Activated T-helper 17 cell treated with anti-CD3 and anti-CD28 coated beads, Interleukin-2, amount 50 U/mL, for 72 hours (primary cell): ENCODE measurements around the gene C2CD5. TPM values are rescaled to one million over a fixed set of nuclear protein-coding genes. Genes with fewer than 3 reads are reported as not detected.
A peak's percentile ranks its signal among the peaks of the same experiment; 100 is the strongest.
"Not testable (repeated sequence)": the region's sequence is repeated elsewhere in the genome, so short reads cannot be mapped to it uniquely, and the experiment has no call there.

Experiments
- ATAC-seq: fragments of 150-1000 bp; cut with Tn5 transposase; replicated peaks from 2 replicates; pipeline ENCODE4 v1.10.0; 2021; ENCODE audit warnings: mild to moderate bottlenecking, moderate library complexity
- H3K27ac Mint-ChIP-seq: one replicate; pipeline ENCODE4 v1.8.0; 2022; ENCODE audit warnings: mixed read lengths
- H3K27me3 Mint-ChIP-seq: one replicate; pipeline ENCODE4 v1.8.0; 2022; ENCODE audit warnings: mixed read lengths
- H3K36me3 Mint-ChIP-seq: one replicate; pipeline ENCODE4 v1.8.0; 2022; ENCODE audit warnings: low read depth, mild to moderate bottlenecking, mixed read lengths
- H3K4me1 Mint-ChIP-seq: one replicate; pipeline ENCODE4 v1.8.0; 2022; ENCODE audit warnings: mixed read lengths
- H3K4me3 Mint-ChIP-seq: one replicate; pipeline ENCODE4 v1.8.0; 2022; ENCODE audit warnings: mild to moderate bottlenecking, mixed read lengths
- H3K9me3 Mint-ChIP-seq: one replicate; pipeline ENCODE4 v1.8.0; 2022; ENCODE audit warnings: mixed read lengths
- total RNA-seq, 2 donors: library from RNA; stranded (reverse); gene quantifications; one replicate each; pipeline ENCODE4 v1.2.3, GENCODE V29; 2022

The C2CD5 gene, protein sequence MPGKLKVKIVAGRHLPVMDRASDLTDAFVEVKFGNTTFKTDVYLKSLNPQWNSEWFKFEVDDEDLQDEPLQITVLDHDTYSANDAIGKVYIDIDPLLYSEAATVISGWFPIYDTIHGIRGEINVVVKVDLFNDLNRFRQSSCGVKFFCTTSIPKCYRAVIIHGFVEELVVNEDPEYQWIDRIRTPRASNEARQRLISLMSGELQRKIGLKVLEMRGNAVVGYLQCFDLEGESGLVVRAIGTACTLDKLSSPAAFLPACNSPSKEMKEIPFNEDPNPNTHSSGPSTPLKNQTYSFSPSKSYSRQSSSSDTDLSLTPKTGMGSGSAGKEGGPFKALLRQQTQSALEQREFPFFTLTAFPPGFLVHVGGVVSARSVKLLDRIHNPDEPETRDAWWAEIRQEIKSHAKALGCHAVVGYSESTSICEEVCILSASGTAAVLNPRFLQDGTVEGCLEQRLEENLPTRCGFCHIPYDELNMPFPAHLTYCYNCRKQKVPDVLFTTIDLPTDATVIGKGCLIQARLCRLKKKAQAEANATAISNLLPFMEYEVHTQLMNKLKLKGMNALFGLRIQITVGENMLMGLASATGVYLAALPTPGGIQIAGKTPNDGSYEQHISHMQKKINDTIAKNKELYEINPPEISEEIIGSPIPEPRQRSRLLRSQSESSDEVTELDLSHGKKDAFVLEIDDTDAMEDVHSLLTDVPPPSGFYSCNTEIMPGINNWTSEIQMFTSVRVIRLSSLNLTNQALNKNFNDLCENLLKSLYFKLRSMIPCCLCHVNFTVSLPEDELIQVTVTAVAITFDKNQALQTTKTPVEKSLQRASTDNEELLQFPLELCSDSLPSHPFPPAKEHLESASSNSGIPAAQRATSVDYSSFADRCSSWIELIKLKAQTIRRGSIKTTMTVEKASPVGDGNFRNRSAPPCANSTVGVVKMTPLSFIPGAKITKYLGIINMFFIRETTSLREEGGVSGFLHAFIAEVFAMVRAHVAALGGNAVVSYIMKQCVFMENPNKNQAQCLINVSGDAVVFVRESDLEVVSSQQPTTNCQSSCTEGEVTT
- 10 to 100 TPM; 32.4 to 33.3 TPM for total RNA-seq

DNA sequence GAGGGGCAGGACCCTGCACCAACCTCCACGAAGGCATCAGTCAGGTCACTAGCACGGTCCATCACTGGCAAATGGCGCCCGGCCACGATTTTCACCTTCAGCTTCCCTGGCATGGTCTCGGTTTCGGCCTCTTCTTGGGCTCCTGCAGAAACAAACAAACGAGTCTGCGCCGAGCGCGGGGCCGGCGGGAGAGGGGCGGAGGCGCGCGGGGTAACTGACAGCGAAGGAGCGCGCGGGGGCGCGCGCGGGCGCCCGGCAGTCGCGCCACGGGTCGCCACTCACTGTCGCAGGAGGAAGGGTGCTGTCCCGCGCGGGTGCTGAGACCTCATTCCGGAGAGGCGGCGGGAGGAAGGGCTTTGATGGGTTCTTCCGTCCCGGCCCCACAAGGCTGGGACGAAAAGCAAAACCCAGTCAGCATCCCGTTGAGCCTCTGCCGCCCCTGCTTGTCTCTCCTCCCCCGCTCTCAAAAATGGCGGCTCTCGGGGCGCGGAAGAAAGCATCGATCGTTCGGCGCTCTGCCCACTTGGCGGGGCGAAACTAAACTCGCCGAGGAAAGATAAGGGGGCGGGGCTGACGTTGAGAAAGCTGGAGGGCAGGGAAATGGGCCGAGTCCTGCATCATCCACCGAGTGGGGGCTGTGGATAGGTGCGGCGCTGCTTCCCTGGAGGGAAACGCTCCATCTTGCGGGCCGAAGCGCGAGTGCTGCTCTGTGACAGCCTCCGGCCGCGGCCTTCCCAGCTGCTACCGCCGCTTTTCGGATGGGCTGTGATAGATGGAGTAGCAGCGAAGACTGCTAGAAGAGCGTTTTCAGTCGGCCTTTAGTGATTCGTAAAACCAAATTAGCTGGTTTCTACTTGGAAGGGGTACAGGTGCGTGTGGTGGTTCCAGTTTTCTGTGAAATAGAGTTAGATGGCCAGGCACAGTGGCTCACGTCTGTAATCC, at the start of gene C2CD5:
Gene C2CD5, minus strand, starts transcription at position 505 of the 942 bp plus-strand sequence. Its CDS starts 392 bp downstream, at position 113.
- H3K27me3 Mint-ChIP-seq = peaks cover 3% of the 10 kb centered on the region
- ATAC-seq = peak; percentile 85
- H3K36me3 Mint-ChIP-seq = peaks cover 7% of the 10 kb centered on the region
- no peaks in the 10 kb centered on the region for H3K9me3 Mint-ChIP-seq
- peak within 1 kb of the TSS; percentile 93 for H3K4me3 Mint-ChIP-seq
- H3K4me1 Mint-ChIP-seq = peaks cover 24% of the 10 kb centered on the region
- peak within 1 kb of the TSS; percentile 96 for H3K27ac Mint-ChIP-seq

- ATAC-seq = no peak
- Mint-ChIP-seq H3K36me3 (no peaks in the 10 kb centered on the region), H3K27me3 (no peaks in the 10 kb centered on the region), H3K9me3 (no peaks in the 10 kb centered on the region), H3K27ac (peak overlapping the region; percentile 2), H3K4me3 (no peak overlapping the region), H3K4me1 (peaks cover 10% of the 10 kb centered on the region)
Measured at GRCh38 chr12:22593864-22594263, 49.5 kb upstream of the C2CD5 start.

- no peak for ATAC-seq
- Mint-ChIP-seq H3K27me3 (peaks cover 4% of the 10 kb centered on the region), H3K9me3 (no peaks in the 10 kb centered on the region), H3K36me3 (no peaks in the 10 kb centered on the region), H3K4me3 (no peak overlapping the region), H3K4me1 (peaks cover 1% of the 10 kb centered on the region), H3K27ac (no peak overlapping the region)
Measured at GRCh38 chr12:22588817-22589216, 44.5 kb upstream of the C2CD5 start.

- H3K4me3 Mint-ChIP-seq = no peak overlapping the region
- H3K27me3 Mint-ChIP-seq = no peaks in the 10 kb centered on the region
- no peak for ATAC-seq
- no peaks in the 10 kb centered on the region for H3K9me3 Mint-ChIP-seq
- no peaks in the 10 kb centered on the region for H3K4me1 Mint-ChIP-seq
- no peaks in the 10 kb centered on the region for H3K36me3 Mint-ChIP-seq
- H3K27ac Mint-ChIP-seq = no peak overlapping the region
Measured at GRCh38 chr12:22578328-22578727, 34.0 kb upstream of the C2CD5 start.

DNA sequence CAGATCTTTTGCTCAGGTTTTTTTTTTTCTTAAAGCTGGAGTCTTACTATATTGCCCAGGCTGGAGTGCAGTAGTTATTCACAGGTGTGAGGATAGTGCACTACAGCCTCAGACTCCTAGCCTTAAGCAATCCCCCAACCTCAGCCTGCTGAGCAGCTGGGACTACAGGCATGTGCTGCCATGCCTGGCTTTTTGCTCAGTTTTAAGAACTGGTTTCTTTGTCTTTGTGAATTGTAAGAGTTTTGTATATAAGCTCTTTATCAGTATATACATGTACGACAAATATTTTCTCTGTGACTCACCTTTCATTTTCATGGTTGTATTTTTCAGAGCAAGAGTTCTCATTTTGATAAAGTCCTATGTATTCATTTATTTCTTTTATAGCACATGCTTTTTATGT, 33.3 kb upstream of the C2CD5 start:
- Mint-ChIP-seq H3K4me1 (no peaks in the 10 kb centered on the region), H3K9me3 (no peaks in the 10 kb centered on the region), H3K27ac (no peak overlapping the region), H3K36me3 (no peaks in the 10 kb centered on the region), H3K4me3 (no peak overlapping the region), H3K27me3 (no peaks in the 10 kb centered on the region)
- ATAC-seq = no peak

GRCh38 chr12:22576473-22576872, 32.1 kb upstream of the C2CD5 start:
- no peak for ATAC-seq
- Mint-ChIP-seq H3K4me3 (no peak overlapping the region), H3K4me1 (no peaks in the 10 kb centered on the region), H3K9me3 (no peaks in the 10 kb centered on the region), H3K36me3 (no peaks in the 10 kb centered on the region), H3K27me3 (no peaks in the 10 kb centered on the region), H3K27ac (no peak overlapping the region)

DNA sequence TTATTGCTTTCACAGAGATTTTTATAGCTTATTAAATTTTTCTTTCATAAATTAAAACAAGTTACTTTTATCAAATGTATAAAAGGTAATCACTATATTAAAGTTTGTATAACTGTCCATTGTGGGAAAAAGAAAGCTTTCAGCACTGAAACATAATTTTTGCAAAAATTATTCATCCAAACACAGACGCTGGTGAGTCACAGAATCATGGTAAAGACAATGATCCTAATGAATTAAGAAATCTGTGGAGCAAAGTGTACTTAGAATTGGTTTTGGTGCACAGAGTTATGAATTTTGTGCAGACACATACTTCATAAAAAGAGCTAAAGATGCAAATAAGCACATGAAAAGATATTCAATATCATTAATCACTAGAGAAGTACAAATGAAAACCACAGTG, 31.7 kb upstream of the C2CD5 start:
- no peak overlapping the region for H3K27ac Mint-ChIP-seq
- H3K27me3 Mint-ChIP-seq = no peaks in the 10 kb centered on the region
- no peak overlapping the region for H3K4me3 Mint-ChIP-seq
- no peaks in the 10 kb centered on the region for H3K4me1 Mint-ChIP-seq
- H3K9me3 Mint-ChIP-seq = no peaks in the 10 kb centered on the region
- no peak for ATAC-seq
- no peaks in the 10 kb centered on the region for H3K36me3 Mint-ChIP-seq

- Mint-ChIP-seq H3K9me3 (no peaks in the 10 kb centered on the region), H3K36me3 (no peaks in the 10 kb centered on the region), H3K27ac (no peak overlapping the region), H3K4me1 (peaks cover 2% of the 10 kb centered on the region), H3K4me3 (no peak overlapping the region), H3K27me3 (no peaks in the 10 kb centered on the region)
- no peak for ATAC-seq
Measured at GRCh38 chr12:22574921-22575320, 30.6 kb upstream of the C2CD5 start.

DNA sequence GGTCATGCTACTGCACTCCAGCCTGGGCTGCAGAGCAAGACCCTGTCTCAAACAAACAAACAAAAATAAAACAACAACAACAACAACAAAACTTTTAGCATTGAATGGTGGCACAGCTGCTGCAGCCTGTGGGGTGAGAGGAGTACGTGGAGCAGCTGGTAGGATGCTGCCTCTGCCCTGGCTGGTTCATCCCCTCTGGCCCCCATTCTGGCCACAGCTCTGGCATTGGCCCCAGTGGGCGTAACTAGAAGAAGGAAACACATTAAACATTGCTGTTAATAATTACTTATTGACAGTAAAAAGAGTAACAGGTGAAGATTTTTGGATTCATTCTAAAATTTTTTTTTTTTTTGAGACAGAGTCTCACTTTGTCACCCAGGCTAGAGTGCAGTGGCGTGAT, 28.8 kb upstream of the C2CD5 start:
- Mint-ChIP-seq H3K36me3 (no peaks in the 10 kb centered on the region), H3K4me1 (peaks cover 5% of the 10 kb centered on the region), H3K27ac (no peak overlapping the region), H3K4me3 (no peak overlapping the region), H3K9me3 (no peaks in the 10 kb centered on the region), H3K27me3 (no peaks in the 10 kb centered on the region)
- no peak for ATAC-seq

GRCh38 chr12:22569253-22569652, 24.9 kb upstream of the C2CD5 start:
- no peak for ATAC-seq
- Mint-ChIP-seq H3K9me3 (no peaks in the 10 kb centered on the region), H3K4me3 (no peak overlapping the region), H3K27ac (no peak overlapping the region), H3K27me3 (no peaks in the 10 kb centered on the region), H3K36me3 (no peaks in the 10 kb centered on the region), H3K4me1 (peaks cover 5% of the 10 kb centered on the region)

DNA sequence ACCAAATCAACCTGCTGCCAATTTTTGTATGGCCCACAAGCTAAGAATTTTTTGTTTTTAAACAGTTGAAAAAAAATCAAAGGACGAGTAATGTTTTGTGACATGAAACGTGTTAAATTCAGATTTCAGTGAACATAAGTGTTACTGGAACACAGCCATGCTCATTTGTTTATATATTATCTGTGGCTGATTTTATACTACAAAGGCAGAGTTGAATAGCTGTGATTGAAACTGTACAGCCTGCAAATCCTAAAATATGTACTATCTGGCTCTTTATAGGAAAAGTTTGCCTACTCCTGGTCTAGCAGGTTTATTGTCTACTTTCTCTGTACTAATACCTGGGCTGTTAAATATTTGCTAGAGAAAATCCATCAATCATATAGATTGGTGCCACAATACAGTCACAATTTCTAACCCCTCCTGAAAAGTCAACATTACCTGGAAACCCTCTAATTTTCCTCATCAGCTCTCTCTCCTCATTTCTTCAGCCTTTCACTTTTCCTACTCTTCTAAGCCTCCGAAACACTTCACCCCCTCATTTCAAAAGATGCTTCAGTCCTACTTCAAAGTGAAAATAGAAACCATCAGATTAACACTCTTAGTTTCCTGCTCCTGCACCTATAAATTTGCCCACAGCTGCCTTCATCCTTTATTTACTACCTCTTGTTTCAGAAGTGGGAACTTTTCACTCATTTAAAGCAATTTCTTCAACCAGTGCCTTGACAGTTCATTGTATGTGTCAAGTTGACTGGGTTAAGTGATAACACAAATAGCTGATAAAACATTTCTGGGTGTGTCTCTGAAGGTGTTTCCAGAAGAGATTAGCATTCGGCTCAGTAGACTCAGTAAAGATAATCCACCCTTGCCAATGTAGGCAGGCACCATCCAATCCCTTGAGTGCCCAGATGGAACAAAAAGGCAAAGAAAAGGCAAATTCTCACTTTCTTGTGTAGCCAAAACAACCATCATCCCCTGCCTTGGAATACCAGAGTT, 18.0 kb upstream of the C2CD5 start:
- Mint-ChIP-seq H3K4me1 (peaks cover 6% of the 10 kb centered on the region), H3K9me3 (no peaks in the 10 kb centered on the region)
- peak; percentile 68 for ATAC-seq

GRCh38 chr12:22554750-22555149, 10.4 kb upstream of the C2CD5 start:
- not testable (repeated sequence) for H3K27ac Mint-ChIP-seq, H3K4me3 Mint-ChIP-seq, H3K27me3 Mint-ChIP-seq, H3K9me3 Mint-ChIP-seq, H3K4me1 Mint-ChIP-seq, H3K36me3 Mint-ChIP-seq, ATAC-seq

More for the DNA sequence above, 18.0 kb upstream of the C2CD5 start:
- H3K27ac Mint-ChIP-seq = no peak overlapping the region
- H3K27me3 Mint-ChIP-seq = no peaks in the 10 kb centered on the region
- no peak overlapping the region for H3K4me3 Mint-ChIP-seq
- no peaks in the 10 kb centered on the region for H3K36me3 Mint-ChIP-seq

- peak; percentile 80 for ATAC-seq
- Mint-ChIP-seq H3K9me3 (peaks cover 9% of the 10 kb centered on the region), H3K27me3 (peaks cover 6% of the 10 kb centered on the region), H3K4me3 (no peak overlapping the region), H3K27ac (no peak overlapping the region), H3K36me3 (no peaks in the 10 kb centered on the region), H3K4me1 (no peaks in the 10 kb centered on the region)
Measured at GRCh38 chr12:22551624-22552023, 7.3 kb upstream of the C2CD5 start.
